Breast epithelium (tissue), 4 donors: ENCODE results near the gene FAM78B. TPM values are rescaled to one million over a fixed set of nuclear protein-coding genes. Genes with fewer than 3 reads are reported as not detected.

ENCODE experiments used
- DNase-seq, 2 donors: peaks; one replicate each; pipeline ENCODE4 v3.0.0-alpha.2; 2019; ENCODE audit warnings: low spot score in 2 of 2
- H3K27ac ChIP-seq, 2 donors: fragments of 200-600 bp; sonication (generic) in 1 of 2; one replicate each; pipeline ENCODE4 v1.5.1; 2016 to 2019; ENCODE audit warnings: mild to moderate bottlenecking in 1 of 2
- H3K27me3 ChIP-seq, 2 donors: fragments of 200-600 bp; sonication (generic) in 1 of 2; one replicate each; pipeline versions ENCODE4 v1.5.1 to v1.6.0; 2017 to 2019; ENCODE audit warnings: control low read depth in 1 of 2, mild to moderate bottlenecking in 1 of 2
- H3K36me3 ChIP-seq: fragments of 200-600 bp; one replicate; pipeline ENCODE4 v1.5.1; 2019
- H3K4me1 ChIP-seq, 2 donors: fragments of 200-600 bp; sonication (generic); one replicate each; pipeline ENCODE4 v1.5.1; 2016 to 2019; ENCODE audit warnings: control low read depth in 1 of 2
- H3K4me3 ChIP-seq, 3 donors: fragments of 200-600 bp; sonication (generic); 1 replicate in 2 of 3; 2 replicates in 1 of 3; pipeline ENCODE4 v1.5.1; 2016 to 2019; ENCODE audit warnings: mild to moderate bottlenecking in 3 of 3, moderate library complexity in 2 of 3
- H3K9me3 ChIP-seq, 2 donors: fragments of 200-600 bp; sonication (generic) in 1 of 2; one replicate each; pipeline ENCODE4 v1.5.1; 2016 to 2019; ENCODE audit warnings: control low read depth in 1 of 2
- POLR2A ChIP-seq: fragments of 450-650 bp; IDR thresholded peaks from one replicate; pipeline ENCODE4 v1.6.1; 2016; ENCODE audit warnings: antibody characterized with exemption, mild to moderate bottlenecking, moderate library complexity
- POLR2AphosphoS5 ChIP-seq, 3 donors: sonication (generic); formaldehyde crosslinking; IDR thresholded peaks; one replicate each; pipeline ENCODE4 v1.6.1; 2017; ENCODE audit warnings: antibody characterized with exemption in 3 of 3
- intact Hi-C: fragments of 100-400 bp; cut with DNase I; formaldehyde crosslinking; loops from one replicate; pipeline ENCODE4 v1.15.1; 2023; ENCODE audit warnings: low total_unique reads
- total RNA-seq, 3 donors: library from RNA; depleted of rRNA; stranded (reverse); fragments of >200 nt; gene quantifications; one replicate each; pipeline ENCODE4 v1.1.0, GENCODE V29; 2016
- TF ChIP-seq, protein P1 (sequence below), 3 donors: fragments of 450-650 bp; IDR thresholded peaks; one replicate each; pipeline ENCODE4 v1.5.1; 2016 to 2017; ENCODE audit warnings: antibody characterized with exemption in 3 of 3, mild to moderate bottlenecking in 3 of 3, moderate library complexity in 3 of 3

Gene FAM78B
- total RNA-seq, 3 donors from 2014 or later = 0.98 to 3.2 (median 1.2) TPM

DNA sequence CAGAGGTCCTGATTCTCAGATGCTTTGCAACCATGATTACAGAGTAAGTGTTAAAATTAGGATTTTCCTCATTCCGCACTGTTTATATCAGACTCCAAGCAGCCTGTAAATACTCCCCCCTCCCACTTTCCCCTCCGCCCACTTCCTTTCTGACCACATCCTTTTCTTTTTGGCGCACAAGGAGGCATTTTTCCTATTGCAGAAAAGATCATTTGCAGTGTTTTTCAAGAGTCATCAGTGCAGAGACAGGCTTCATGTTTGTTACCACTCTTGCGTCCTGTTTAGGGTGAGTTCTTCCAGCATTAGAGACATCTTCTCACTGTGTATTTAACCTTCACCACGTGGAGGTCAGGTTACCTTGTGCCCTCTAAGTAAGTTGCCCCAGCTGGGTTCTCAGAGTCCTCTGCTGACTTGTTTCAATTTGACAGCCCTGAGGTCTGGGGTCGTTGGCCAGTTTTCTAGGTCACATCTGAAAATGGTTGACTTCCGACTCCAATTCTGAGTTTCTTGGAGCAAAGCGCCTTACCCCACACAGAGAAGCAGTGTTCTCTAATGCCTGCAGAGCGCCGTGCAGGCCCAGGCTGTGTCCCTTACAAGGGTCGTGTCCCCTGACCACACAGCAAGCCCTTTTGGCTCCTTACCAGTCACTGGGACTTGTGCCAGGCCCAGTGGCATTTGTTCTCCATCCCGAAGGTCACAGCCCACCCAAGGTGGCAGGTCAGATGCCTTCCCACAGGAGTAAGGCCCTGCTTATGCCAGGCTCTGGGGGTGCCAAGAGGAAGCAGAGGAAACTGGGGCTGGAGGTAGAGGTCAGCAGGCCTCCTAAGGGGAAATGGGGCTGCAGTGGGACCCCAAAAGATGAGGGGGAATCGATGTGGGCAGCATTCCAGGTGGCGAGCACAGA is 85.6 kb downstream of the FAM78B start:
- intact Hi-C loops = no loop called here
- Histone ChIP-seq H3K27me3 (no peaks in the 10 kb centered on the region), H3K4me3 (peak overlapping the region in 2 of 3 donors; percentile 26 to 27), H3K36me3 (no peaks in the 10 kb centered on the region), H3K27ac (peak overlapping the region; percentile 35 to 80), H3K4me1 (no peaks in the 10 kb centered on the region), H3K9me3 (no peaks in the 10 kb centered on the region)
- TF ChIP-seq, protein P1, sequence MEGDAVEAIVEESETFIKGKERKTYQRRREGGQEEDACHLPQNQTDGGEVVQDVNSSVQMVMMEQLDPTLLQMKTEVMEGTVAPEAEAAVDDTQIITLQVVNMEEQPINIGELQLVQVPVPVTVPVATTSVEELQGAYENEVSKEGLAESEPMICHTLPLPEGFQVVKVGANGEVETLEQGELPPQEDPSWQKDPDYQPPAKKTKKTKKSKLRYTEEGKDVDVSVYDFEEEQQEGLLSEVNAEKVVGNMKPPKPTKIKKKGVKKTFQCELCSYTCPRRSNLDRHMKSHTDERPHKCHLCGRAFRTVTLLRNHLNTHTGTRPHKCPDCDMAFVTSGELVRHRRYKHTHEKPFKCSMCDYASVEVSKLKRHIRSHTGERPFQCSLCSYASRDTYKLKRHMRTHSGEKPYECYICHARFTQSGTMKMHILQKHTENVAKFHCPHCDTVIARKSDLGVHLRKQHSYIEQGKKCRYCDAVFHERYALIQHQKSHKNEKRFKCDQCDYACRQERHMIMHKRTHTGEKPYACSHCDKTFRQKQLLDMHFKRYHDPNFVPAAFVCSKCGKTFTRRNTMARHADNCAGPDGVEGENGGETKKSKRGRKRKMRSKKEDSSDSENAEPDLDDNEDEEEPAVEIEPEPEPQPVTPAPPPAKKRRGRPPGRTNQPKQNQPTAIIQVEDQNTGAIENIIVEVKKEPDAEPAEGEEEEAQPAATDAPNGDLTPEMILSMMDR (IDR thresholded peaks at IDR 0.05) = no peak
- TF ChIP-seq POLR2A = no peak
- no peak for TF ChIP-seq POLR2AphosphoS5 (IDR thresholded peaks at IDR 0.05)
- peak in 1 of 2 donors; percentile 25 for DNase-seq

DNA sequence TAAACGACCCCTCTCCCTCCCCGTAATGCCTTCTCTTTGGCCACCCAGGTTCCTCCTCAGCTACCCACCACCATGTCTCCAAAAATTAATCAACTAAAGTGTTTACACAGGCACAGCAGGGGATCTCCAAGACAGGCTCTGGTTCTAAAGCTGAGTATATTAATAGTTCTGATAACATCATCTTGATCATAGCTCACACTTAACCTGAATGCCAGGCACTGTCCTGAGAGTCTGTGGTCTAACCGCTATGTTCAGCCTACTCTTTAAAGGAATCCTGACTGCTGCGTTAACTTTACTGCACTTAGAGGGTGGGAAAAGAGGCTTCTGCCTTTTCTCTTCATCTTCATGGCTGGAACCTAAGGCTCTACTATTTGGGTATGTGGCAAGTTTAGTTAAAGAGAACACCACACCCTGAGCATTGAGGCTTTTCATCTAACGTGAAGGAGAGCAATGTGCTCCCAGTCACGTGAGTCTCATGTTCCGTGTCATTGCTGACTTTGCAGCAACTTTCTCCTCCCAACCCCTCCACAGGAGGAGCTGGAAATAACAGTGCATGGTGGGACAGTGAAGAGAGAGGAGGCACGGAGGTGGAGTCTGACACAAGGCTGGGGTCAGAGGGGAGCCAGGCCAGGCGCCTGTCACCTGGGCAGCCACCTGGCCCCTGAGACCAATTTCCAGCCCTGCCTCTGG is 86.4 kb downstream of the FAM78B start:
- no peaks in the 10 kb centered on the region for H3K27me3 ChIP-seq
- H3K27ac ChIP-seq = peak overlapping the region; percentile 35 to 80
- H3K9me3 ChIP-seq = no peaks in the 10 kb centered on the region
- no peak for TF ChIP-seq POLR2A
- DNase-seq = no peak
- peak overlapping the region in 2 of 3 donors; percentile 26 to 27 for H3K4me3 ChIP-seq
- H3K36me3 ChIP-seq = no peaks in the 10 kb centered on the region
- intact Hi-C loops = no loop called here
- H3K4me1 ChIP-seq = no peaks in the 10 kb centered on the region

DNA sequence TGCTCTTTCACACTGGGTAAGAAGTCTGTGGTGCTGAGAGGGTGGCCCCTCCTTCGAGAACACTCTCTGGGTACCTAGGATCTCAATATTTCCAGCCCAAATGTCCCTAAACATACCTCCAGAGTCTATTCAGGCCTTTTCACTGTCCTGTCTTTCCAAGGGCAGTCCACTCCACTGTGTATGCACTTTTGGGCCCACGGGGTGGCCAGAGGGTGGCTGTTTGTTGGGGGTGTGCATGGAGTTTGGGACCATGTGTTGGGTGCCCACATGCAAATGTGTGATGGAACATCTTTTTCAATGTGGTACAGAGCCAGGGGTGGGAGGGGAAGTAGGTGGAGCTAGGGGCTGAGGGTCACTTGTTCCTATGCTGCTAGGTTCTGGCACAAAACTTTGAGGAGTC is 87.5 kb downstream of the FAM78B start:
- Histone ChIP-seq H3K9me3 (no peaks in the 10 kb centered on the region), H3K27ac (no peak overlapping the region), H3K27me3 (no peaks in the 10 kb centered on the region), H3K36me3 (no peaks in the 10 kb centered on the region), H3K4me3 (no peak overlapping the region), H3K4me1 (no peaks in the 10 kb centered on the region)
- intact Hi-C loops = no loop called here
- no peak for DNase-seq
- no peak for TF ChIP-seq POLR2AphosphoS5 (IDR thresholded peaks at IDR 0.05)
- no peak for TF ChIP-seq POLR2A
- TF ChIP-seq, protein P1 (IDR thresholded peaks at IDR 0.05) = no peak

DNA sequence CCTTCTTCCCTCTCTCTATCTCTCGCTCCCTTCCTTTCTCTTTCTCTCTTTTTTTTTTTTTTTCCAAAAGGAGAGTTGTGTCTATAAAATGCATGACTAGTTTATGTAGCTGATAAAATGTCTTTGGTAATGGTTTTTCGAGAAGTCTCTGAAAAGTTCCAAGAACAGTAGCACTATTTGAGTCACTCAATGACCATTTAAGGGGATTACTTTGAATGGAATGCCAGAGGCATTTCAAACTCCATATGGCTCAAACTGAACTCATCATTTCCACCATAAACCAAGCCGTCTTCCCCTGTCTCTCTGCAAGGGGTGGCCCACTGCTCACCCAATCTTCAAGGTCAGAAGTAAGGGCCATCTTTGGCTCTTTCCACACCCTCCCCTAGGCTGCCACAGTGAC is 93.3 kb downstream of the FAM78B start:
- Histone ChIP-seq H3K4me1 (no peaks in the 10 kb centered on the region), H3K36me3 (no peaks in the 10 kb centered on the region), H3K9me3 (no peaks in the 10 kb centered on the region), H3K4me3 (no peak overlapping the region), H3K27me3 (no peaks in the 10 kb centered on the region), H3K27ac (no peak overlapping the region)
- intact Hi-C loops = no loop called here
- TF ChIP-seq, protein P1 (IDR thresholded peaks at IDR 0.05) = no peak
- TF ChIP-seq POLR2A (no peak), POLR2AphosphoS5 (IDR thresholded peaks at IDR 0.05) (no peak)
- no peak for DNase-seq

DNA sequence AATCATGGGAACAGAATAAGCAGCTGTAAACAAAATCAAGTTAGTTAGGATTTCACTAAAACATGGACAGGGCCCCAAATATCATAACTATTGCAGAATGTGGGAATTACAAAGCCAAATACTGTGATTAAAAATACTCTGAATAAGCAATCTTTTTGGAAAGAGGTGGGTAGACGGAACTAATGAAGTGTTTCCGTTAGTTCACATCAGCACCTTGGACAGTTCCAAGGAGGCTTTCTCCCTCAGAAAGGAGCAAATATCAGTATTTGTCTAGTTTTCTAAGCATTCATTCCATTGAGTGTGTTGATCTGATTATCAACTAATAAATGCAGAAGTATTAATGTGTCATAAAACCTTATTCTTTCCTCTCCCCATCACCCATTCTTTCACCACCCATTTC is 97.4 kb downstream of the FAM78B start:
- intact Hi-C loops = no loop called here
- no peak for DNase-seq
- Histone ChIP-seq H3K27ac (no peak overlapping the region), H3K4me3 (no peak overlapping the region), H3K4me1 (no peaks in the 10 kb centered on the region), H3K9me3 (no peaks in the 10 kb centered on the region), H3K27me3 (no peaks in the 10 kb centered on the region), H3K36me3 (no peaks in the 10 kb centered on the region)
- no peak for TF ChIP-seq POLR2AphosphoS5 (IDR thresholded peaks at IDR 0.05)
- TF ChIP-seq POLR2A = no peak
- TF ChIP-seq, protein P1 (IDR thresholded peaks at IDR 0.05) = no peak
